COLO668 (cell line): ENCODE measurements around the gene CALD1.

Experiments used
- DNase-seq: peaks from one replicate; lab custom pipeline; 2025; ENCODE audit not compliant: unreplicated experiment; lab: John Stamatoyannopoulos, UW

CALD1 gene

DNA sequence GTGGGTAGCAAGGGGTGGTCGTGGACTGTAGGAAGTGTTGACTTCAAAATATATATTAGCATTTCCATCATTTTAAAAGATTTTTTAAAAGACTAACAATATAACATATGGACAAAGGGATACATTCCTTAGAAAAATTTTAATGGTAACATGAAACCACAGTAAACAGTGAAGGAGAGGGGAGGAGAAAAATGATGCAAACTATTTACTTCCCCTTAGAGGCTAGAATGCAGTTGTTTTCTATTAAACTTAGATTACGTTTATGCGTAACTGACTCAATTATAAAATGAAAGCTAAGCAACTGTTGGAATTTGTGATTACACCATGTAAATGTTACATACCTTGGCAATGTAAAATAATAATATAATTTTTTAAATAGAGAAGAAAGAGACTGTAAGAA, 41.3 kb downstream of the CALD1 start:
- no peak for DNase-seq

DNA sequence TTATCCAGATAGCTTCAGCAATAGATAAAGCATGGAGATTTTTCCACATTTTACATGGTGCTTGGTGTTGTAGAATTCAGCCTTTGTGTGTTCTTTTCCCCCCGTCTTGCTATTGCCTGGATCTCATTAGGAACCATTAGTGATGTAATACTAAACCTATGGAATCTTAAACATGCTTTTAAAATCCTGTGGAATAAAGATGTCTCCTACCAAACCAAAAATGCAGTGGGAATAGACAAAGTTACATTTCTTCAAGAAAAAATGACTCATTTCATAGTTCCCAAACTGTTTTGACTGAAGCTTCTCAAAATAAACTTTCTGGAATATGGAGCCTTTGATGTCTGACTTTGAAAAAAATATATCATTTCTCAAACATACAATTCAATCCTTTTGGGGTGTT, 44.0 kb downstream of the CALD1 start:
- DNase-seq: no peak

DNA sequence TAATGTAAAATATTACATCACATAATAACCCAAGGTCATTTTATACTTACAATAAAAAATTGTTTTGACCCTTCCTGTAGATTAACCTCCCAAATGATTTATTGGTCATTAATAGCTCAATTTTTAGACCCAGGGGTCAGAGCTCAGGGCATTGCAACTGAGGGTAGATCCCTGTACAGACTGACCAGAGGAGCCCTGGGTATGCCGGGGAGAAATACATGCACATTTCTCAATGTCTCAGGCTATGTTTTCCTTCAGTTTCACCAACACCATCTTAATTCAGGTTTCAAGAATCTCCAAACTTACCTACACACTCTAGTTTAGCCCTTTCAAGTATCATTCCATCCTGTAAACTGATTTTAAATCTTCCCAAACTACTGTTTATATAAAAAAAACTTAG, 46.2 kb downstream of the CALD1 start:
- DNase-seq: no peak

DNA sequence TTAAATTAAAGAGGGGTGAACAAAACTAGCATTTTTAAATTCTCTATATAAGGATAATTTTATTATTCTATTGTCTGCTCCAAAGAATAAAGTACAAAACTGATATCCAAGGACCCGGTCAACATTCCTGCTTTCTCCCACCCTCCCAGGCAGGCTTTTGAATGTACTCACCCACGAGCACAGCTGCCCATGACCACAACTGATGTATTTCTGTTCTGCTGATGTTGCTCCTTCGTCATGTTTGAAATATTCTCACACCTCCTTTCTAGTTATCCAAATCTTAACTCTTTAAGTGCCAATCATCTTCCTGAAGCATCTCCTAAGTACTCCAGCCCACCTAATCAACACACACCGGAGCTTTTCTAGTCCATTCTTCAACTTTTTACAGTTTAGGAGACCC, 46.7 kb downstream of the CALD1 start:
- no peak for DNase-seq

DNA sequence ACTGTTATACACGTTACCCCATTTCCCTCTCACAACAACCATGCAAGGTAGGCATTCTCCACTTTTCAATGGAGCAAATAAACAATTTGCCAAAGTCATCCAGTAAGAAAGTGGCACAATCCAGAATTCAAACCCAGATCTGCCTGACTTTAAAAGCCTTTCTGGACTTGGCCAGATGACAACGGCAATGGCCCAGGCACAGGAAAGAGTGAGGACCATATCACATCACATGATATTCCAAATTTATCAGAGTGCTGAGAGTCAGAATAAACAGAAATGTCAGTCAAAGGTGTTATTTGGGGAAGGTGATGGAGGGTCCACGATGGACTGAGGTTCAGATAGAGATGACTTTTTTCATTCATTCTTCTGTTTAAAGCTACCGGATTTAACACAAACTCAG, 48.0 kb downstream of the CALD1 start:
- no peak for DNase-seq

DNA sequence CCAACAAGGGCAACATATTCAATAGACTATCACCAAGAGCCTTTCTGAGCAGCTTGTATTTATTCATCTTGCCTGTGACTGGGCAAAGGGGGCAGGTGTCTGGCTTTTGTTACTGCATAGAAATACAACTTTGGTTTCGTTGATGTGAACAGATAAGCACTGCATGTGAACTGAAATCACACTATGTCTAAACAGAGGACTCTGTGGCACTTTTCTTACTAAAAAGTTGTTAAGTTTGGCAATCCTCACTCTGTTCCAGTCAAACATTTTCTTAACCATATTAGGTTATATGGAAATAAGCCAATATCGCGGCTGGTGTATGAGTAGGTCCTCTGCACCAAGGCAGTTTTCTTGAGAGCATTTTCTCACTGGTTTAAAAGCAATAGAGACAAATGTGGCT, 48.5 kb downstream of the CALD1 start:
- DNase-seq: no peak

DNA sequence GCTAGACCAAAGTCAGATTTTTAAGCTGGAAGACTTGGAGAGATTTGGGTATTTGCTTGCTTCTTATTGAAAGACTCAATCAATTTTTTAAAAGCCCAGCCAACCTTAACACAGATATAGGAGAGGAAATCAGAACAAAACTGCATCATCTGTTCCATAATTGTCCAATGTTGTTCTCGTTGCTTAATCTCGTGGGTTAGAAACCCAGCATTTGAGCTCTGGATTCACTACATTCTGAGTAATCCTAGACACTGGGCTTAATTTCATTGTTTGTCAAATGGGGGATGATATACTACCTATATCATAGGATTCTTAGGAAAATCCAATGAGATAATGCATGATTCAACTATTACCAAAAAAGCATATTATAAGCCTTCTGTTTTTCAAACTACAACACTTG, 48.9 kb downstream of the CALD1 start:
- no peak for DNase-seq

DNA sequence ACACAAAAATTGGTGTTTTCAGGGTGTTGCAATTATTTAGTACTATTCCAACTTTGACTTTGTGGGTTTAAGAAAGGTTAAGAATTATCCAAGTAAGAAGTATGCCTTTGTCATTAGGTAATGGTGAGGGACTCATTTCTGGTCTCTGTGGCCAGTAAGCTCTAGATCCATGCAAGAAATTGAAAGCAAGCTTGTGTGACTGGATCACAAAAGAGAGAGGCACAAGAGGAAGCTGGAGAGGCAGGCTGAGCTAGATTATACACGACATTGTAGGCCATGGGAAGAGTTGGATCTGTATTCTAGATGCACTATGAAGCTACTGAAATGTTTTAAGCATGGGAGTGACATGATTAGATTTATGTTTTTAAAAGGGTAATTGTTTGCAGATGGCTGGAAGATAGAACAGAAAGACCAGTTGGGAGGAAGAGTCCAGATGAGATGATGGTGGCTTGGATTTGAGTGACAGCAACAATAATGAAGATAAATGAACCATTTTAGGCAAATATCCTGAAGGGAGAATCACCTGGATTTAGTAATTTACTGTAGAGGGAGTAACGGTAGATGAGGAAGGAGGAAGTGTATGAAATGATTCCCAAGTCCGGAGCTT, 50.0 kb downstream of the CALD1 start:
- DNase-seq: no peak

DNA sequence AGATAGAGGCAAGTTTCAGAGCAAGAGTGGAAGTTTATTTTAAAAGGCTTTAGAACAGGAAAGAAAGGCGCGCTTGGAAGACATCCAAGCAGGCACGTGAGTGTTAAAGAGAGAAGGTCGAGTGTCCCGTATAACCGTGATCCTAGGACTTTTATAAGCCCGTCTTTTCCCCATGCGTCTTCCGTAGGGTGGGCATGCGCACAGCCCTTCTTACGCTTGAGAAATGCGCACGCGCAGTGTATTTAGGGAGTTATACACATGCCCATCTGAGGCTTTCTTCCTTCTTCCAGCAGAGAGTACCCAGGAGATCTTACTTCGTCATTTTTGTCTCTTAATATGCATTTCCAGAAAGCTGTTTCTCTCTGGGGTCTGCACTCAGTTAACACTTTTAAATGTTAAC, 52.4 kb downstream of the CALD1 start:
- DNase-seq: no peak

DNA sequence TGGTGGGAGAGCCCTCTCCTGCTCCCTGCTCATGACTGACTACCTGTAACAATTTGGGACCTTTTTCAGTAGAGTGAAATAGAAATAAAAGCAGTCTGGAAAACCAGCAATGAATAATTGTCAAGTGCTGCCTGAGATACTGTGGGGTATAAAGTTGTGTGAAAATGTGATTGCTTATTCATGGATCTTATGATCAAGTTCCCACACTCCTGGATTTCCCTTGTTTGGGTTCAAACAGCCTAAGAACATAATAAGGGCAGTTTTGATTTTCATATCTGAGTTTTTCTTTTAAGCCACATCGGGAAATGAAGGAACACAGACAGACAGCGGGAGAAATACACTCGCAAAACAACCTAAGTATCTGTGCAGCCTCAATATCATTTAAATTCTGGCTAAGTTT, 52.9 kb downstream of the CALD1 start:
- DNase-seq: no peak

DNA sequence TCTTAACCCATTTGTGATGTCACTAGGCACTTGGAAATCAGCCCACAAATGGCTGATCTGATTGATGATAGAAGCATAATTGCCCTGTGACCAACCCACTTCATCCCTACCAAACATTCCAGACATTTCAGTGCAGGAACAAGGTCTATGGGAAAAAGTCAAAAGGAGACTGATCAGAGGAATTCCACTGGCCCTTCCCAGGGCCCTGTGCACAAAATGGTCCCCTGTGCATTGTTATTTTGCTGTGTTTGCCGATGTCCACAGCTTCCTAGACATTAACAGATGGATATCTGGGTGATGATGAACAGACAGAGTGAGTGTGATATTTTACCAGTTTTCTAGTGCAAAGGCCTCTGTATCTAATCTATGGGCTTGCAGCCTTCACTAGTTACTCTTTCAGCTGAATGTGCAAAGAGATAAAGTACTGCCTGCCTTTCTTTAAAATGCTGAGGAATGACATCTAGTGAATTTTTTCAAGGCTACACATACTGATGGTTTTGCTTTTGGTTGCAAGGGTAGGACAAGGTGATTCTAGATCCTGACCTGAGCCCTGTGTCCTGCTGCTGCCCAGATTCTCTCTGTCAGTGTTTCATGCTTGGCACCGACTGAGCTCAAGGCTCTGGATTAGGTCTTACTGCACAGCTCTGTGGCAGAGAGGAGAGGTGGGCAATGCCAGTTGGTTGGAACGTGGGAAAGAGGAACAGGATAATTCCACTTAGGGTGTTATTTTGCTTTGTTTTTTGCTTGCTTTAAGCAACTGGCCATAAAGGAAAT, 55.4 kb downstream of the CALD1 start:
- no peak for DNase-seq

DNA sequence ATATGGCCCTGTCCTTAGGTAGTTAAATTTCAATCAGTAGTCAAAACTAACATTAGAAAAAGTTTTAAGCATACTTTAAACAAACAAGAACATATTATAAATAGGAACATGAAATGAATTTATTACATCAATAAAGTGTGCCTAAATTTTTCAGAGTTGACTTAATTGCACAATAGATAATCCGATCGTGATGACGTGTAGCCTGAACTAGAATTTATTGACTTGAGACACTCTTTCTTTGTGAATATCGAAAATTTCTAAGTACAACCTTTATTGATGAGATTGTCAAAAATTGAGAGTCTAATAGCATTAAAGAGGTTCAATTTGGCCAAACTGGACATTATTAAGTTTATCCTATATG, 56.0 kb downstream of the CALD1 start:
- no peak for DNase-seq

DNA sequence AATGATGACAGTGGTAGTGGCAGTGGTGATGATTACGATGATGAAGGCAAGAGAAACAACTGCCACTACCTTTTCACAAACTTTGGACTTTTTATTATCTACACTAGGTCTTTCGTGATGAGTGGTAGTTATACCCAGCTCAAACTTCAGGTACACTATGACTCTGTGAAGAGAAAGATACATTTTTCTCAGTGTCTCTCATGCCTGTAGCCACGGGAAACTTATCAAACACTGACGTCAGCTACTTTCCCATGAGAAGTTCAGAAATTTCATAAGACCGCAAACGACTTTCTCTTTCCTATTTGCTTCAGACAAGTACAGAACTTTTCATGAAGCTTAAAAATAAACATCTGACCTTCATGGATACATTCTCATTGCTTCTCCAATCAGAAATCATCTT, 57.0 kb downstream of the CALD1 start:
- DNase-seq: no peak

DNA sequence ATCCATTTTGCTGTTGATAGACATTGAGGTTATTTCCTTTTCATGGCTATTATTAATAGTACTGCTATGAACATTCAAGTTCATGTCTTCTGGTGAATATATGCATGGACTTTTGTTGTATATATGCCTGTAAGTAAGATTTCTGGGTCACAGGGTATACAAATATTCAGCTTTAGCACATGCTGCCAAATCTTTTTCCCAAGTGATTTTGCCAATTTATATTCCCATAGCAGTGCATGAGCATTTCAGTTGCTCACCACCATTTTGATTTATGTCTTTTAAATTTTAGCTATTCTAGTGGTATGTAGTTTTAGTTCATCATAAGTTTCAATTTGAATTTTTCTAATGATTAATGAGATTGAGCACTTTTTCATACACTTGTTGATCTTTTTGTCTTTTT, 59.9 kb downstream of the CALD1 start:
- no peak for DNase-seq

DNA sequence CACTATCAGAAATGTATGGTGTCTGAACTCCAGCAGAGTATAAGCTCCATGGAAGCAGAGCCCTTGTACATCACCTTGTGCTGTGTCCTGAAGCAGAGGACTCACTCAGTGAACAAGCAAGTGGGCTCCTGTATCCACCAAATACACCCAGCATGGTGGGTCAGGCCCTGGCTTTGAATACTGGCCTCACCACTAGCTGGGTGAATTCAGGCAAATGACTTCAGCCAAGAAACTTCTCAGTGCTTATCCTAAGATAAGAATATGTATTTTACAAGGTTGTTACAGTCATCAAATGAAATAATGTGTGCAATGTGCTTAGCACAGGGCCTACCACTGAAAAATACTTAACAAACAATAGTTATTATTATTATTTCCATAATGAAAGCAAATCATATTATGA, 62.6 kb downstream of the CALD1 start:
- no peak for DNase-seq

DNA sequence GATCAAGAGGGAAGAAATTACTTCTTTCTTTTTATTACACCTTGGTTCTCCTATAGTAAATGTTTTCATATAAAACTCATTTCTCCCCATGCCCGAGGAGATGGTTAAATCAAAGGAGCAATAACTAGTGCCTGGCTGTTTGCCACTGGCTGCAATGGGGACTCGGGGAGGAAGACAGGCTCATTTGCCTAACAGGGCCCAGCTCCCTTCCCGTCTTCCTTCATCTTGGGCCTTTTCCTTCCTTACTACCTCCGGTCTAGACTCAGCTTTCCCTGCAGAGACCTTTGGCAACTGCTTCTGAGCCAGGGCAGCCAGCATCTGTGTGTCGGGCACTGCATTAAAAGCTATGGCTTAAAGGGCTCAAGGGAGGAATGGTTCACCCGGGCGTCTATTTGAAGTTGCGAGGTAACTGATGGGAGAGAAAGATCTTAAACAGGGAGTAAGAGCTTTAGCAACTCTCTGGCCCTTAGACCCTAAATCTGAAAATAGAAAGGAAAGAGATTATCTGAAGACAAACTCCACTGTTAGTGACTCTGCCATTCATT, 63.5 kb downstream of the CALD1 start:
- no peak for DNase-seq

DNA sequence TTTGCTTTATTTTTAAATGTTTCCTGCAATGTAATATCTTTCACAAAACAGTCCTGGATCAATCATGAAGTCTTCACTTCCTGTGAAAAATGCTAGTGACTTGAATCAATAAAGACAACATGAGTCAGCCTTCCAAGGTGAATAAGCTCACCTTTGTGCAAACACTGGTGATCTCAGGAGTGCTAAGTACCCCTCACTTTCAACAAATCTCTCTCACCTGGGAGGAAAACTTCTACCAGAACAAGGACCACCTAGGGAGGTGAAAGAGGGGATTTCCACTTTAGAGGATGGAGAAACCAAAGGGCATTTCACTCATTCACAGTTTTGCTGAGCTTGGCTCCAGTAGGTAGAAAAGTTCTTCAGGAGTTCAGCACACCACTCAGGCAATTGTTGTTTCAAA, 64.8 kb downstream of the CALD1 start:
- no peak for DNase-seq

DNA sequence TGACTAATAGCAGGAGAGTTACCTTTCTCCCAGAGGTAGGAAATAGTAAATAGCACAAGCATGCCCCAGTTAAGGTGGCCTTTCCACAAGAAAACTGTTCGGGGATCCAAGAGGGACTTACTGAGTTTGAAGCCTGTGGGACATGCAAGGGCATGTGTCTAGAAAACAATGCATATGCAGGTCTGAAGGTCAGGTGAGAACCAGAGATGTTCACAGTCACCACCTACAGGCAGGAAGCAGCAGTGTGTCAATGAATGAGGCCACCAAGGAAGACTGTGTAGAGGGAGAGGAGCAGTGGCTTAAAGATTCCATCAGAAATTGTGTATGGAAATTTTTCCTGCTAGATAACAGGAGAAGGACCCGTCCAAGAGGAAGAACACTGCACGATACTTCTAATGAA, 66.0 kb downstream of the CALD1 start:
- no peak for DNase-seq

DNA sequence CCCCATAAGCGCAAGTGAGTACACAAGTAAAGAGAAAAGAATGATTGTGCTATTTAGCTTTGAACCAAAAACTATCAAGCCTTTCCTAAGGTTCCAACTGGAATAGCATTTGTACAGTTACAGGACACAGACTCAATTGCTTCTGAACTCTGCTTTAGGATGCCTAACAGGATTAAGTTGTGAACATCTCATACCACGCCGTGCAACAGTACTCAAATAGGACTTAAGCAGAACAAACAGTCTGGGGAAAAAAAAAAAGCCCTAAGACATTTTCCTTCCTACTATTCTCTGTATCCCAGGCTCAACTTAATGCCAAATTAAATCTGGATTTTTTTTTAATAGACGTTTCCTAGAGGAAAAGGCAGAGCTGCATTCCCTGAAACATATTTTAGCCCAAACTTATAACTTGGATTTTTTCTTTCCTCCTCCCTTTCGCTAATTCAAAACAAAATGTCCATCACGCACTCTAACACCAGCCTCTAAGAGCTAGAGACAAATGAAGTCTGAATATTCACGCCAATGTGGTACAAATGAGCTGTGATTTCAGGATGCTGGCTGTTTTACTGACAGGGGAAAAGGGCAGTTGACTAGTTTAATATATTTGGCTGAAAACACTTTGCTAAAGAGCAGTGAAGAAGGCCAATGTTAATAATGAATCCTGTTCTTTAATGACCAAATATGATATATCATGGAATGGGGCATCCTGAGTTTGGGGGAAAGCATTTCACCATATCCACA, 68.6 kb downstream of the CALD1 start:
- no peak for DNase-seq

DNA sequence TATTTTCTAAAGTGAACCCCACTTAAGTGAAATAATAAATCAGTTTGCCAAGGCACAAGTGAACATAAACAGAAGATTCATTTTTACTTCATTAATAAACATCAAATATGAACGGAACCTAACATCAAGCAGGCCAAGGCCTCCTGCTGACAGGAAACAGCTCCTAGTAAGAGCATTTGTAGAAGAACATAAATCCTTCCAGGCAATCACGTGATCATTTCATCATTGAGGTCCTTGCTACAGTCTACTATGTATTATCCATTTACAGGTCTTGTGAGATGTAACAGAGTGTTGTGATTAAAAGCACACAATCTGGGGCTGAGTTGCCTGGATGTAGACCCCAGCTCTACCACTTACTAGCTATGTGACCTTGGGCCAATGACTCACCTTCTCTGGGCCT, 70.6 kb downstream of the CALD1 start:
- no peak for DNase-seq

DNA sequence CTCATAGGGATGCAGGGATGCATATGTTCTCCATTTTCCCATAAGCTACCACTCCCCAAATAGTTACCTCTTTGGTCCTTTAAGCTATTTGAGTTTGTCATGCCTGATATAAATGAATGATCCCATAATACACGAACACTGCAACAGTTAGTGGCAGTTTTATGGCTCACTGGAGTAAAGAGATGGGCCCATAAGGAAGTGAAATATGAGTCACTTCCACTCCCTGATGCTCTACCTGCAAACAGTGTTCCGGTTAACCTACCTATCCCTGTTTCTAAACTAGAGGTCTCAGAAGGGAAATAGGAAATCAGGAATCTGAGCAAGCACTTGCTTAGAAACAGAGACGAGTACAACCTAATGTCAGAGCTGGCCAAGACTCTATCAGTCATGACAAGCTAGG, 71.7 kb downstream of the CALD1 start:
- no peak for DNase-seq

DNA sequence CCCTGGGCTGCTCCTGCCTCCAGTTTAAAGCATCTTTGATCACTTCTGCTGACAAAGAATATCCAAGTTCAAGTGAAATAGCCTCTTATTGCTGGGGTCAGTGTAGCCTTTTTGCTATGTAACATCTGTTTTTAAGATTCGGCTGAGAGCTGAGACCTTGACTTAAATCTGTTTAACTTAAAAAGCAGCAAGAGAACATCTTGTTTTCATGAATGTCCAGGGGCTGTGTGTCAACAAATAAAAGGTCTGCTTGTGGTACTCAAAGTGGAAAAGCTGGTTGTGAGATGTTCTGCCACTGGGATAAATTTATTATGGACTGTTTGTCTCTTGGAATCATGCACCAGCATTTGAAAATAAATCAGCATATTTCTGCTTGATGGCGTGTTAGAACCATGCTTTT, 73.2 kb downstream of the CALD1 start:
- no peak for DNase-seq
